Body of pancreas (tissue), 4 donors: Measurements from ENCODE around the gene LHFPL3. TPM values are rescaled to one million over a fixed set of nuclear protein-coding genes. Genes with fewer than 3 reads are reported as not detected.
"Not testable (repeated sequence)": the region's sequence is repeated elsewhere in the genome, so short reads cannot be mapped to it uniquely, and the experiment has no call there.

Experiments used
- ATAC-seq: fragments of 150-250 bp; one replicate; pipeline ENCODE4 v1.9.1; 2016
- DNase-seq, 4 donors: peaks; one replicate each; pipeline ENCODE4 v3.0.0-alpha.2; 2019
- H3K27ac ChIP-seq, 4 donors: fragments of 200-600 bp; sonication (generic); 1 replicate in 3 of 4; 2 replicates in 1 of 4; pipeline versions ENCODE4 v1.5.1 to v1.6.1; 2016 to 2019; ENCODE audit warnings: mild to moderate bottlenecking in 1 of 4, mixed read lengths in 1 of 4, moderate library complexity in 1 of 4
- H3K27me3 ChIP-seq, 2 donors: fragments of 200-600 bp; sonication (generic); one replicate each; pipeline ENCODE4 v1.6.0; 2016; ENCODE audit warnings: mild to moderate bottlenecking in 1 of 2
- H3K36me3 ChIP-seq, 2 donors: fragments of 200-600 bp; sonication (generic); replicated peaks in 1 of 2; 2 replicates each; pipeline ENCODE4 v1.5.1; 2016; ENCODE audit warnings: low read depth in 2 of 2; ENCODE audit not compliant: insufficient read depth in 1 of 2
- H3K4me1 ChIP-seq: fragments of 200-600 bp; sonication (generic); one replicate; pipeline ENCODE4 v1.6.0; 2016
- H3K4me3 ChIP-seq, 2 donors: fragments of 200-600 bp; sonication (generic); 1 replicate in 1 of 2; 2 replicates in 1 of 2; pipeline ENCODE4 v1.5.1; 2016 to 2019
- H3K9me3 ChIP-seq, 3 donors: fragments of 200-600 bp; sonication (generic); 1 replicate in 2 of 3; 2 replicates in 1 of 3; pipeline ENCODE4 v1.5.1; 2016
- POLR2A ChIP-seq, 3 donors: fragments of 450-650 bp; IDR thresholded peaks; one replicate each; pipeline ENCODE4 v1.6.1; 2016; ENCODE audit warnings: antibody characterized with exemption in 3 of 3, mild to moderate bottlenecking in 2 of 3
- WGBS, 2 donors: methylation state at CpG; one replicate each; pipeline ENCODE4 v1.1.5; 2017; 5-methylcytosine and 5-hydroxymethylcytosine counted together
- intact Hi-C: fragments of 100-400 bp; cut with DNase I; formaldehyde crosslinking; loops from one replicate; pipeline ENCODE4 v1.15.1; 2023
- total RNA-seq, 2 donors: library from RNA; depleted of rRNA; stranded (reverse); fragments of >200 nt; gene quantifications; one replicate each; pipeline ENCODE4 v1.1.0, GENCODE V29; 2016
- TF ChIP-seq, protein P1 (sequence below), 7 experiments: fragments of 450-650 bp in 4 of 7; fragments of 200-600 bp in 3 of 7; sonication (generic) in 3 of 7; IDR thresholded peaks; one replicate each; pipeline ENCODE4 v1.5.1; 2016 to 2019; ENCODE audit warnings: antibody characterized with exemption in 7 of 7

LHFPL3 gene
- total RNA-seq, 2 donors from 2014 or later: not detected

DNA sequence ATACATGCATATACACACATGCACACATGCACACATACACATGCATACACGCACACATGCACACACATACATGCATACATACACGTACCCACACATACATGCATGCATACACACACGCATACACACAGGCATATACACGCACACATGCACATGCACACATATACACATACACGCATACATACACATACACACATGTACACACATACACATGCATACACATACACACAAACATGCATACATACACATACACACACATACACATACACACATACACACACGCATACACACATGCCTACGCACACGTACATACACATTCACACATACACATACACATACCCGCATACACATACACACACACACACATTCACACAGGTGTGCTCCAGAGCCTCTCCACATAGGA lies 604.6 kb downstream of the LHFPL3 start:
- Histone ChIP-seq H3K27ac (no peak overlapping the region), H3K27me3 (no peaks in the 10 kb centered on the region)
- TF ChIP-seq POLR2A (IDR thresholded peaks at IDR 0.05): no peak
- TF ChIP-seq, protein P1, sequence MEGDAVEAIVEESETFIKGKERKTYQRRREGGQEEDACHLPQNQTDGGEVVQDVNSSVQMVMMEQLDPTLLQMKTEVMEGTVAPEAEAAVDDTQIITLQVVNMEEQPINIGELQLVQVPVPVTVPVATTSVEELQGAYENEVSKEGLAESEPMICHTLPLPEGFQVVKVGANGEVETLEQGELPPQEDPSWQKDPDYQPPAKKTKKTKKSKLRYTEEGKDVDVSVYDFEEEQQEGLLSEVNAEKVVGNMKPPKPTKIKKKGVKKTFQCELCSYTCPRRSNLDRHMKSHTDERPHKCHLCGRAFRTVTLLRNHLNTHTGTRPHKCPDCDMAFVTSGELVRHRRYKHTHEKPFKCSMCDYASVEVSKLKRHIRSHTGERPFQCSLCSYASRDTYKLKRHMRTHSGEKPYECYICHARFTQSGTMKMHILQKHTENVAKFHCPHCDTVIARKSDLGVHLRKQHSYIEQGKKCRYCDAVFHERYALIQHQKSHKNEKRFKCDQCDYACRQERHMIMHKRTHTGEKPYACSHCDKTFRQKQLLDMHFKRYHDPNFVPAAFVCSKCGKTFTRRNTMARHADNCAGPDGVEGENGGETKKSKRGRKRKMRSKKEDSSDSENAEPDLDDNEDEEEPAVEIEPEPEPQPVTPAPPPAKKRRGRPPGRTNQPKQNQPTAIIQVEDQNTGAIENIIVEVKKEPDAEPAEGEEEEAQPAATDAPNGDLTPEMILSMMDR (IDR thresholded peaks at IDR 0.05): peak in 1 of 7 experiments; percentile 9

DNA sequence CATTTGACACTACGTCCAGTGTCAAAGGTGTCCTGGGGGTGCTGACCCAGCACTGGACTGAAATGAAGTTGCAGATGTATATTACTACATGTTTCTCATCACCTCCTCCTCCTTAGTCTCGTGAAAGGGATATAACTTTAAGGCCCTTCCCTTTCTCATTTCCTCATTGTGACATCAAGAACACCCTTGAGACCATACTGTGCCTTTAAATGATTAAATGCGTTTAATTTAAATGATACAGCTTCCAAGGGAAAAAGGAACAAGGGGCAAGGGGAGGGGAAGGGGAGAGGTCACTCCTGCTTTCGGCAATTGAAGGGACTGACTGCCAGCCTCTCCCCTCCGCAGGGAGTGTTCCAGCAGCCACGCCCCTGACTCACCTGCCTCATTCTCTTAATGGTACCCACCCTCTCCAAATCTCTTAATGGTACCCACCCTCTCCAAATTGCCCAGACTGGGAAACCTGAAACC lies 605.2 kb downstream of the LHFPL3 start:
- H3K4me1 ChIP-seq: peaks cover 10% of the 10 kb centered on the region
- no peaks in the 10 kb centered on the region for H3K9me3 ChIP-seq
- no peak overlapping the region for H3K27ac ChIP-seq
- no peaks in the 10 kb centered on the region for H3K27me3 ChIP-seq
- no peak for DNase-seq
- no peak for ATAC-seq
- H3K4me3 ChIP-seq: no peak overlapping the region
- intact Hi-C loops: no loop called here
- TF ChIP-seq, protein P1 (IDR thresholded peaks at IDR 0.05): no peak
- no peak for TF ChIP-seq POLR2A (IDR thresholded peaks at IDR 0.05)
- H3K36me3 ChIP-seq: no peaks in the 10 kb centered on the region
- 74% methylated on average over 6 of the region's 6 CpGs for WGBS, 2 donors

More for the DNA sequence above, 604.6 kb downstream of the LHFPL3 start:
- intact Hi-C loops: no loop called here
- DNase-seq: no peak
- Histone ChIP-seq H3K36me3 (no peaks in the 10 kb centered on the region), H3K9me3 (no peaks in the 10 kb centered on the region), H3K4me3 (no peak overlapping the region), H3K4me1 (peaks cover 10% of the 10 kb centered on the region)
- WGBS, 2 donors: 92 to 95% methylated on average over 9 of the region's 9 CpGs
- ATAC-seq: no peak

DNA sequence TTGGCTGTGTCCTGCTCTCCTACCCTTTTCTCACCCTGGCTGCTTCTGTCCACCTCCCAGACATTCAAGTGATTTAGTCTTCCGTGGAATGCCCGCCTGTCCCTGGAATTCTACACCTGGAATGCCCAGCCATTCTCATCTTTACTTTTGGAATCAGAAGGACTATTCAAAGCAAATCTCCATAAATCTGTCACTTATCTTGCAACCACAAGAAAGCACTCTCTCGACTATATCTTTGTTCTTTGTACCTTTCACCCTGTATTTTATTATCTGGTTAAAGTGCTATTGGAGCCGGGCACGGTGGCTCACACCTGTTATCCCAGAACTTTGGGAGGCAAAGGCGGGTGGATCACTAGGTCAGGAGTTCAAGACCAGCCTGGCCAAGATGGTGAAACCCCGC lies 606.3 kb downstream of the LHFPL3 start:
- Histone ChIP-seq H3K4me1 (peaks cover 18% of the 10 kb centered on the region), H3K4me3 (no peak overlapping the region), H3K27me3 (no peaks in the 10 kb centered on the region), H3K9me3 (no peaks in the 10 kb centered on the region), H3K36me3 (no peaks in the 10 kb centered on the region), H3K27ac (no peak overlapping the region)
- WGBS, 2 donors: 67 to 78% methylated on average over 7 of the region's 7 CpGs
- no peak for TF ChIP-seq POLR2A (IDR thresholded peaks at IDR 0.05)
- TF ChIP-seq, protein P1 (IDR thresholded peaks at IDR 0.05): no peak
- ATAC-seq: no peak
- no peak for DNase-seq
- intact Hi-C loops: no loop called here

DNA sequence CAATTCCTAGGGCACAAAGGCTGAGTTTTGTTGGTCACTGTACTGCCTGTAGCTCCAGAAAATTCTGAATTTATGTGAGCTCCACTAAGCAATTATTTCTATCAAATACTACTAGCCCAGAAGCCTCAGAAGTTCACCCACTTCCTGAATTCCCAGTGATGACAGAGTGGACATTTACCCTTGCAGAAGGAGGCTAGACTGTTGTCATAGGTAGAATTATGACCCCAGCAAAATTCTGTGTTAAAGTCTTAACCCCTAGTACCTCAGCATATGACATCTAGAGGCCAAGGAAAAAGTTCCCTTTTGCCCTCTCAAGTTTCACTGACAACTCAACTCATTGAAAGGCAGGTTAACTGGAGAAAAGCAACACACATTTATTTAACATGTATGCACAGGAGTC lies 606.9 kb downstream of the LHFPL3 start:
- Histone ChIP-seq H3K27ac (no peak overlapping the region), H3K27me3 (no peaks in the 10 kb centered on the region), H3K36me3 (no peaks in the 10 kb centered on the region), H3K4me1 (peaks cover 25% of the 10 kb centered on the region), H3K4me3 (no peak overlapping the region), H3K9me3 (no peaks in the 10 kb centered on the region)
- TF ChIP-seq, protein P1 (IDR thresholded peaks at IDR 0.05): no peak
- TF ChIP-seq POLR2A (IDR thresholded peaks at IDR 0.05): no peak
- no peak for ATAC-seq
- DNase-seq: no peak
- intact Hi-C loops: no loop called here

DNA sequence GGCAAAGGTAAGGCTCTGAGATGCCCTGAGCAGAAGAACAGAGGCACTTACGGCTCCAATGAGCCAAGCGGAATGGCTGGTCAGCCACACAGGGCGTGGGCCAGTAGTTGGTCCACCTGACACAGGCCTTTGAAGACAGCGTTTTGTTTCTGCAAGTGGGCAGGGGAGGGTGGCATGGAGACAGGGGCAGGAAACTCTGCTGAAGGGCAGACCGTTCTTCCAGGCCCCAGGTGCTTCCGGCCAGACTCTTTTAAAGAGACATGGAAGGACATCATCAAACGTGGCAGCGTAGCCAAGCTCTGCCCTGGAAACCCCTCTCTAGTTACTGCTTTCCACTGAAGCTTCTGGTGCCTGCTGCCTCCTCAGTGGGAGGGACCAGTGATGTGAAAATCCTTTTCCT lies 608.1 kb downstream of the LHFPL3 start:
- intact Hi-C loops: no loop called here
- no peak for DNase-seq
- H3K27me3 ChIP-seq: no peaks in the 10 kb centered on the region
- H3K27ac ChIP-seq: no peak overlapping the region
- peaks cover 15% of the 10 kb centered on the region for H3K4me1 ChIP-seq
- ATAC-seq: no peak
- H3K4me3 ChIP-seq: no peak overlapping the region
- no peaks in the 10 kb centered on the region for H3K9me3 ChIP-seq
- H3K36me3 ChIP-seq: no peaks in the 10 kb centered on the region
- WGBS, 2 donors: 84 to 92% methylated on average over 7 to 8 of the region's 8 CpGs
- TF ChIP-seq, protein P1 (IDR thresholded peaks at IDR 0.05): no peak
- TF ChIP-seq POLR2A (IDR thresholded peaks at IDR 0.05): no peak

DNA sequence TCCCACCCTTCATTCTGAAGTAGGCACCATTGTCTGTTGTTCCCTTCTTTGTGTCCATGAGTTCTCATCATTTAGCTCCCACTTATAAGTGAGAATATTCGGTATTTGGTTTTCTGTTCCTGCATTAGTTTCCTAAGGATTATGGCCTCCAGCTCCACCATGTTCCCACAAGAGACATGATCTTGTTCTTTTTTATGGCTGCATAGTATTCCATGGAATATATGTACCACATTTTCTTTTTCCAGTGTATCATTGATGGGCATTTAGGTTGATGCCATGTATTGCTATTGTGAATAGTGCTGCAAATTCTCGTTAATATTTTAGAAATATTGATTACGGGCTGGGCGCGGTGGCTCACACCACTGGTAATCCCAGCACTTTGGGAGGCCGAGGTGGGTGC lies 609.1 kb downstream of the LHFPL3 start:
- H3K27ac ChIP-seq, H3K27me3 ChIP-seq, ATAC-seq, H3K4me3 ChIP-seq, H3K9me3 ChIP-seq, DNase-seq, H3K36me3 ChIP-seq, intact Hi-C loops: not testable (repeated sequence)
- 93 to 95% methylated on average over 6 of the region's 6 CpGs for WGBS, 2 donors
- peaks cover 16% of the 10 kb centered on the region for H3K4me1 ChIP-seq
